Prostate gland (tissue), 2 donors: ENCODE data around the gene CRELD1. TPM values are rescaled to one million over a fixed set of nuclear protein-coding genes. Genes with fewer than 3 reads are reported as not detected.

Experiments used
- DNase-seq: peaks from one replicate; pipeline ENCODE4 v3.0.0-alpha.2; 2019; ENCODE audit warnings: low spot score
- H3K27ac ChIP-seq, 2 donors: fragments of 200-600 bp; sonication (generic); 2 replicates each; pipeline ENCODE4 v1.5.1; 2017 to 2019
- H3K27me3 ChIP-seq: fragments of 200-600 bp; sonication (generic); replicated peaks from 2 replicates; pipeline ENCODE4 v1.5.1; 2019; ENCODE audit not compliant: insufficient read depth
- H3K36me3 ChIP-seq, 2 donors: fragments of 200-600 bp; sonication (generic); 1 replicate in 1 of 2; 2 replicates in 1 of 2; pipeline versions ENCODE4 v1.5.1 to v1.8.1; 2017 to 2019
- H3K4me1 ChIP-seq: fragments of 200-600 bp; sonication (generic); replicated peaks from 2 replicates; pipeline ENCODE4 v1.5.1; 2019
- H3K4me3 ChIP-seq, 2 donors: fragments of 200-600 bp; sonication (generic); 2 replicates each; pipeline ENCODE4 v1.5.1; 2017 to 2019
- H3K9me3 ChIP-seq: fragments of 200-600 bp; sonication (generic); 2 replicates; pipeline ENCODE4 v1.5.1; 2017
- CTCF ChIP-seq, 4 experiments: fragments of 200-600 bp in 2 of 4; fragments of 450-650 bp in 2 of 4; sonication (generic) in 2 of 4; IDR thresholded peaks; 1 replicate in 3 of 4; 2 replicates in 1 of 4; pipeline ENCODE4 v1.5.1; 2016 to 2019; ENCODE audit warnings: antibody characterized with exemption in 4 of 4, mild to moderate bottlenecking in 2 of 4, moderate library complexity in 2 of 4
- POLR2A ChIP-seq: fragments of 450-650 bp; IDR thresholded peaks from one replicate; pipeline ENCODE4 v1.6.1; 2016; ENCODE audit warnings: antibody characterized with exemption, mild to moderate bottlenecking
- POLR2AphosphoS5 ChIP-seq: sonication (generic); formaldehyde crosslinking; IDR thresholded peaks from one replicate; pipeline ENCODE4 v1.6.1; 2017; ENCODE audit warnings: antibody characterized with exemption
- WGBS: methylation state at CpG from one replicate; pipeline ENCODE4 v1.1.5; 2018; 5-methylcytosine and 5-hydroxymethylcytosine counted together
- intact Hi-C: fragments of 100-400 bp; cut with DNase I; formaldehyde crosslinking; loops from one replicate; pipeline ENCODE4 v1.14.2; 2022
- small RNA-seq, 2 donors: library from RNA; depleted of rRNA; stranded (forward); fragments of <200 nt; gene quantifications; one replicate each; pipeline ENCODE3, GENCODE V24; 2016
- total RNA-seq, 2 donors: library from RNA; depleted of rRNA; stranded (reverse); fragments of >200 nt; gene quantifications; one replicate each; pipeline ENCODE4 v1.1.0, GENCODE V29; 2016

CRELD1 gene
- total RNA-seq, 2 donors from 2014 or later, result 46.9 to 64.9 TPM

- H3K27ac ChIP-seq, result peak overlapping the region; percentile 63 to 67
- H3K36me3 ChIP-seq, result no peaks in the 10 kb centered on the region
- no peaks in the 10 kb centered on the region for H3K9me3 ChIP-seq
- H3K4me1 ChIP-seq, result peaks cover 6% of the 10 kb centered on the region
- H3K4me3 ChIP-seq, result peak overlapping the region; percentile 64 to 88
- H3K27me3 ChIP-seq, result no peaks in the 10 kb centered on the region
- DNase-seq, result no peak
- intact Hi-C loops, result no loop called here
- no peak for TF ChIP-seq POLR2A
- no peak for TF ChIP-seq CTCF (IDR thresholded peaks at IDR 0.05)
- TF ChIP-seq POLR2AphosphoS5, result no peak
- WGBS, result under 1% methylated on average over 17 of the region's 17 CpGs
Observed at GRCh38 chr3:9986230-9986725, 52.6 kb downstream of the CRELD1 start.

- DNase-seq, result no peak
- WGBS, result 92% methylated on average over 10 of the region's 10 CpGs
- Histone ChIP-seq H3K27me3 (no peaks in the 10 kb centered on the region), H3K4me1 (no peaks in the 10 kb centered on the region), H3K4me3 (no peak overlapping the region), H3K36me3 (no peaks in the 10 kb centered on the region), H3K9me3 (no peaks in the 10 kb centered on the region), H3K27ac (no peak overlapping the region)
- TF ChIP-seq POLR2A (no peak), CTCF (IDR thresholded peaks at IDR 0.05) (no peak), POLR2AphosphoS5 (no peak)
- intact Hi-C loops, result no loop called here
Observed at GRCh38 chr3:9994086-9994844, 60.6 kb downstream of the CRELD1 start.

Small RNA genes within 50 kb of the gene (small RNA-seq; reads per million reads assigned to genes)
- 0 reads per million in 2 donors for gene RNU6-882P

Other genes with a start within 250 kb of the CRELD1 start
- not detected for gene CPNE9, start 230.0 kb upstream of the CRELD1 start, total RNA-seq
- gene BRPF1, start 202.1 kb upstream of the CRELD1 start, total RNA-seq, result 10 to 100 TPM; 14.2 to 43.5 TPM
- gene OGG1, start 183.9 kb upstream of the CRELD1 start, total RNA-seq, result 10 to 100 TPM; 22.6 to 38.2 TPM
- gene CAMK1, start 163.9 kb upstream of the CRELD1 start, total RNA-seq, result 100 to 1,000 TPM in 1 of 2 donors, 10 to 100 TPM in 1; 74.4 to 167 TPM
- 100 to 1,000 TPM; 130 to 131 TPM for gene TADA3, start 141.4 kb upstream of the CRELD1 start, total RNA-seq
- gene ARPC4, start 140.8 kb upstream of the CRELD1 start, total RNA-seq, result 100 to 1,000 TPM; 121 to 152 TPM
- 10 to 100 TPM; 40.7 to 69.0 TPM for gene TTLL3, start 123.6 kb upstream of the CRELD1 start, total RNA-seq
- 10 to 100 TPM; 40.9 to 44.6 TPM for gene RPUSD3, start 89.8 kb upstream of the CRELD1 start, total RNA-seq
- gene CIDEC, start 53.6 kb upstream of the CRELD1 start, total RNA-seq, result 1 to 10 TPM in 1 of 2 donors, not detected in 1; 3.5 TPM
- 10 to 100 TPM; 37.0 to 61.5 TPM for gene JAGN1, start 43.2 kb upstream of the CRELD1 start, total RNA-seq
- gene IL17RE, start 31.0 kb upstream of the CRELD1 start, total RNA-seq, result 10 to 100 TPM; 10.1 to 28.2 TPM
- 100 to 1,000 TPM in 1 of 2 donors, 10 to 100 TPM in 1; 80.7 to 152 TPM for gene IL17RC, start 16.7 kb upstream of the CRELD1 start, total RNA-seq
- 10 to 100 TPM in 1 of 2 donors, 1 to 10 TPM in 1; 8.9 to 10.1 TPM for gene PRRT3, start 18.6 kb downstream of the CRELD1 start, total RNA-seq
- gene EMC3, start 53.0 kb downstream of the CRELD1 start, total RNA-seq, result 100 to 1,000 TPM in 1 of 2 donors, 10 to 100 TPM in 1; 69.9 to 102 TPM
- gene FANCD2, start 92.6 kb downstream of the CRELD1 start, total RNA-seq, result 10 to 100 TPM in 1 of 2 donors, 1 to 10 TPM in 1; 7.6 to 13.2 TPM
- 1 to 10 TPM; 1.1 to 2.3 TPM for gene FANCD2OS, start 174.4 kb downstream of the CRELD1 start, total RNA-seq
- 100 to 1,000 TPM; 118 to 126 TPM for gene BRK1, start 181.8 kb downstream of the CRELD1 start, total RNA-seq
- gene VHL, start 207.9 kb downstream of the CRELD1 start, total RNA-seq, result 10 to 100 TPM; 59.5 to 67.7 TPM
- gene IRAK2, start 231.1 kb downstream of the CRELD1 start, total RNA-seq, result 1 to 10 TPM; 5.1 to 7.6 TPM